H1 (cell line): ENCODE data around the gene CDK19. TPM values are rescaled to one million over a fixed set of nuclear protein-coding genes. Genes with fewer than 3 reads are reported as not detected.

Experiments
- JUND ChIP-seq: IDR thresholded peaks from 2 replicates; pipeline ENCODE4 v1.6.1; 2011; ENCODE audit warnings: mild to moderate bottlenecking, improper control_type of control experiment, low read length
- KDM1A ChIP-seq: fragments of 200-600, 300-600 bp; sonication (generic); IDR thresholded peaks from 2 replicates; pipeline ENCODE4 v1.7.1; 2016; ENCODE audit warnings: mild to moderate bottlenecking, low read length, borderline replicate concordance
- KDM5A ChIP-seq: fragments of 200-600 bp; IDR thresholded peaks from 2 replicates; pipeline ENCODE4 v1.7.1; 2012; ENCODE audit warnings: mild to moderate bottlenecking, low read length, inconsistent platforms, mixed read lengths
- TAF1 ChIP-seq: IDR thresholded peaks from 2 replicates; pipeline ENCODE4 v1.6.1; 2011; ENCODE audit warnings: mild to moderate bottlenecking, low read depth, low read length
- polyA plus RNA-seq, 7 experiments: library from polyadenylated mRNA; depleted of rRNA in 3 of 7; stranded (reverse) in 5 of 7; unstranded in 2 of 7; fragments of >200 nt in 5 of 7; fragments of 200-250 nt in 2 of 7; gene quantifications; 1 replicate in 5 of 7; 2 replicates in 1 of 7; 4 replicates in 1 of 7; pipeline versions ENCODE4 v1.2.1 to v1.2.3, GENCODE V29; 2011 to 2013; ENCODE audit warnings: missing spikeins in 2 of 7, mixed read lengths in 2 of 7
- total RNA-seq: library from RNA; stranded (reverse); fragmentation: NEBNext Ultra II Directional; extraction: Animal tissue kit (Norgen Biotek cat#: 25700); gene quantifications from 2 replicates; pipeline ENCODE4 v1.2.1, GENCODE V29; 2021
- TF ChIP-seq, protein P1 (sequence below): IDR thresholded peaks from 2 replicates; pipeline ENCODE4 v1.6.1; 2011; ENCODE audit warnings: low read depth, mild to moderate bottlenecking, low read length; ENCODE audit not compliant: insufficient read depth

CDK19 gene
- total and polyA plus RNA-seq, 2 of the 8 experiments (the other 6 are each of a cell fraction or from before 2014, with no cell fraction given) = 4.9 to 12.6 TPM

DNA sequence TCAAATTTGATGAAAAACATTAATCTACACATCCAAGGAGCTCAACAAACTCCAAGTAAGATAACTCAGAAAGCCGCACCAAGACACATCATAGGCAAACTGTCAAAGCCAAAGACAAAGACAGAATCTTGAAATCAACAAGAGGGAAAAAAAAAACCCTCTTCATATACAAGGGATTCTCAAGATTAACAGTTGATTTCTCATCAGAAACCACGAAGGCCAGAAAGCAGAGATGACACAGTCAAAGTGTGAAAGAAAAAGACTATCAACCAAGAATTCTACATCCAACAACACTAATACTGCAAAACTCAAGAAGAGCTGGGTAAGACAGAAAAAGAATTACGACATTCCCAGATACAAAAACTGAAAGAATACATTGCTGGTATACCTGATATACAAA lies 73.8 kb downstream of the CDK19 start (continued):
- TF ChIP-seq KDM1A = no peak
- TF ChIP-seq TAF1 = no peak
- TF ChIP-seq, protein P1, sequence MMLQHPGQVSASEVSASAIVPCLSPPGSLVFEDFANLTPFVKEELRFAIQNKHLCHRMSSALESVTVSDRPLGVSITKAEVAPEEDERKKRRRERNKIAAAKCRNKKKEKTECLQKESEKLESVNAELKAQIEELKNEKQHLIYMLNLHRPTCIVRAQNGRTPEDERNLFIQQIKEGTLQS = no peak
- TF ChIP-seq JUND = no peak
- no peak for TF ChIP-seq KDM5A
